Colonic mucosa (tissue), 4 donors: ENCODE results near the gene STXBP6. TPM values are rescaled to one million over a fixed set of nuclear protein-coding genes. Genes with fewer than 3 reads are reported as not detected.
A peak's percentile ranks its signal among the peaks of the same experiment; 100 is the strongest.

Experiments
- DNase-seq: peaks from one replicate; pipeline ENCODE4 v3.0.0-alpha.2; 2020
- H3K27ac ChIP-seq: fragments of 200-600 bp; one replicate; pipeline ENCODE4 v1.8.0; 2021
- H3K27me3 ChIP-seq: fragments of 200-600 bp; one replicate; pipeline ENCODE4 v1.8.0; 2021
- H3K36me3 ChIP-seq: fragments of 200-600 bp; one replicate; pipeline ENCODE4 v1.8.0; 2021
- H3K4me1 ChIP-seq: fragments of 200-600 bp; one replicate; pipeline ENCODE4 v1.8.0; 2021; ENCODE audit warnings: mild to moderate bottlenecking
- H3K4me3 ChIP-seq: fragments of 200-600 bp; one replicate; pipeline ENCODE4 v1.8.0; 2021
- H3K9ac ChIP-seq, 2 donors: one replicate each; pipeline ENCODE4 v1.7.0; 2013; ENCODE audit warnings: control low read depth in 2 of 2, low read depth in 2 of 2, low read length in 2 of 2
- H3K9me3 ChIP-seq: fragments of 200-600 bp; one replicate; pipeline ENCODE4 v1.8.0; 2021
- CTCF ChIP-seq: fragments of 200-600 bp; IDR thresholded peaks from one replicate; pipeline ENCODE4 v1.8.0; 2022; ENCODE audit warnings: antibody characterized with exemption, mild to moderate bottlenecking
- intact Hi-C: fragments of 100-400 bp; cut with DNase I; formaldehyde crosslinking; loops from one replicate; pipeline ENCODE4 v1.14.1; 2022
- total RNA-seq, 2 donors: library from RNA; stranded (reverse); fragmentation: NEBNext Ultra II Directional in 1 of 2; extraction: Animal tissue kit (Norgen Biotek cat#: 25700) in 1 of 2; gene quantifications; one replicate each; pipeline ENCODE4 v1.2.1, GENCODE V29; 2021
- donor health status: healthy.
- donor health status: DM: no; HTN: no; CAD: no.
- donor health status: DM: no; HTN: no; CAD: no.

Gene STXBP6
- total RNA-seq, 2 donors from 2014 or later = 23.7 to 26.1 TPM

- no peaks in the 10 kb centered on the region for H3K9me3 ChIP-seq
- H3K4me3 ChIP-seq = no peak overlapping the region
- no peaks in the 10 kb centered on the region for H3K4me1 ChIP-seq
- no peak overlapping the region for H3K9ac ChIP-seq
- no peak for TF ChIP-seq CTCF
- no peaks in the 10 kb centered on the region for H3K36me3 ChIP-seq
- peak; percentile 81 for DNase-seq
- H3K27ac ChIP-seq = peak overlapping the region; percentile 52
- intact Hi-C loops = no loop called here
- H3K27me3 ChIP-seq = no peaks in the 10 kb centered on the region
Measured at GRCh38 chr14:25090716-25091454, 40.9 kb upstream of the STXBP6 start.

GRCh38 chr14:25090256-25090655 lies 40.3 kb upstream of the STXBP6 start:
- Histone ChIP-seq H3K27me3 (no peaks in the 10 kb centered on the region), H3K9me3 (no peaks in the 10 kb centered on the region), H3K9ac (no peak overlapping the region), H3K4me1 (no peaks in the 10 kb centered on the region), H3K27ac (no peak overlapping the region), H3K4me3 (no peak overlapping the region), H3K36me3 (no peaks in the 10 kb centered on the region)
- DNase-seq = no peak
- no peak for TF ChIP-seq CTCF
- intact Hi-C loops = no loop called here

GRCh38 chr14:25089496-25089895 lies 39.5 kb upstream of the STXBP6 start:
- Histone ChIP-seq H3K27me3 (no peaks in the 10 kb centered on the region), H3K27ac (no peak overlapping the region), H3K4me1 (no peaks in the 10 kb centered on the region), H3K4me3 (no peak overlapping the region), H3K36me3 (no peaks in the 10 kb centered on the region), H3K9me3 (no peaks in the 10 kb centered on the region), H3K9ac (no peak overlapping the region)
- intact Hi-C loops = no loop called here
- no peak for TF ChIP-seq CTCF
- DNase-seq = no peak

GRCh38 chr14:25086821-25087396 lies 37.0 kb upstream of the STXBP6 start:
- no peak for TF ChIP-seq CTCF
- H3K4me3 ChIP-seq = no peak overlapping the region
- no peaks in the 10 kb centered on the region for H3K9me3 ChIP-seq
- no peaks in the 10 kb centered on the region for H3K4me1 ChIP-seq
- no peaks in the 10 kb centered on the region for H3K36me3 ChIP-seq
- intact Hi-C loops = no loop called here
- no peak for DNase-seq
- no peak overlapping the region for H3K27ac ChIP-seq
- no peaks in the 10 kb centered on the region for H3K27me3 ChIP-seq
- H3K9ac ChIP-seq = no peak overlapping the region

GRCh38 chr14:25086081-25086480 lies 36.1 kb upstream of the STXBP6 start:
- no peak overlapping the region for H3K4me3 ChIP-seq
- no peaks in the 10 kb centered on the region for H3K4me1 ChIP-seq
- H3K27me3 ChIP-seq = no peaks in the 10 kb centered on the region
- H3K36me3 ChIP-seq = no peaks in the 10 kb centered on the region
- H3K9me3 ChIP-seq = no peaks in the 10 kb centered on the region
- intact Hi-C loops = no loop called here
- no peak overlapping the region for H3K27ac ChIP-seq
- TF ChIP-seq CTCF = no peak
- no peak overlapping the region for H3K9ac ChIP-seq
- DNase-seq = no peak
